GM12801 (cell line): ENCODE data around the gene HPN.

Source experiments
- TF ChIP-seq, protein P1 (sequence below): IDR thresholded peaks from one replicate; pipeline ENCODE4 v1.5.1; 2011; ENCODE audit warnings: control low read depth; ENCODE audit not compliant: insufficient read length; ENCODE audit errors: extremely low read depth

Gene HPN

DNA sequence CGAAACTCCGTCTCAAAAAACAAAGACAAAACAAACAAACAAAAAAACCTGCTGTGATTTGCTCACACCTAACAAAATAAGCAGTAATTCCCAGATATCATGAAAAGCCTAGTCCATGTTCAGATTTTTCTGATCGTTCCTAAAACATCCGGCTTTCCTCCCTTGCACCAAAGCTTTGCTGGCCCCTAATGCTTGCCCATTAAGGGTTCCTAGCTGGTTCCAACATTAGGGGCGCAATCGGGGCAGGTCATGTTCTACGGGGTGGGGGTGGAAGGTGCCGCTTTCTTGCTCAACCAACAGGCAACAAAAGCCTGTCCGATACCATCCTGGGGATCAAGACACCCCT is 48.6 kb downstream of the HPN start:
- TF ChIP-seq, protein P1, sequence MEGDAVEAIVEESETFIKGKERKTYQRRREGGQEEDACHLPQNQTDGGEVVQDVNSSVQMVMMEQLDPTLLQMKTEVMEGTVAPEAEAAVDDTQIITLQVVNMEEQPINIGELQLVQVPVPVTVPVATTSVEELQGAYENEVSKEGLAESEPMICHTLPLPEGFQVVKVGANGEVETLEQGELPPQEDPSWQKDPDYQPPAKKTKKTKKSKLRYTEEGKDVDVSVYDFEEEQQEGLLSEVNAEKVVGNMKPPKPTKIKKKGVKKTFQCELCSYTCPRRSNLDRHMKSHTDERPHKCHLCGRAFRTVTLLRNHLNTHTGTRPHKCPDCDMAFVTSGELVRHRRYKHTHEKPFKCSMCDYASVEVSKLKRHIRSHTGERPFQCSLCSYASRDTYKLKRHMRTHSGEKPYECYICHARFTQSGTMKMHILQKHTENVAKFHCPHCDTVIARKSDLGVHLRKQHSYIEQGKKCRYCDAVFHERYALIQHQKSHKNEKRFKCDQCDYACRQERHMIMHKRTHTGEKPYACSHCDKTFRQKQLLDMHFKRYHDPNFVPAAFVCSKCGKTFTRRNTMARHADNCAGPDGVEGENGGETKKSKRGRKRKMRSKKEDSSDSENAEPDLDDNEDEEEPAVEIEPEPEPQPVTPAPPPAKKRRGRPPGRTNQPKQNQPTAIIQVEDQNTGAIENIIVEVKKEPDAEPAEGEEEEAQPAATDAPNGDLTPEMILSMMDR: no peak

DNA sequence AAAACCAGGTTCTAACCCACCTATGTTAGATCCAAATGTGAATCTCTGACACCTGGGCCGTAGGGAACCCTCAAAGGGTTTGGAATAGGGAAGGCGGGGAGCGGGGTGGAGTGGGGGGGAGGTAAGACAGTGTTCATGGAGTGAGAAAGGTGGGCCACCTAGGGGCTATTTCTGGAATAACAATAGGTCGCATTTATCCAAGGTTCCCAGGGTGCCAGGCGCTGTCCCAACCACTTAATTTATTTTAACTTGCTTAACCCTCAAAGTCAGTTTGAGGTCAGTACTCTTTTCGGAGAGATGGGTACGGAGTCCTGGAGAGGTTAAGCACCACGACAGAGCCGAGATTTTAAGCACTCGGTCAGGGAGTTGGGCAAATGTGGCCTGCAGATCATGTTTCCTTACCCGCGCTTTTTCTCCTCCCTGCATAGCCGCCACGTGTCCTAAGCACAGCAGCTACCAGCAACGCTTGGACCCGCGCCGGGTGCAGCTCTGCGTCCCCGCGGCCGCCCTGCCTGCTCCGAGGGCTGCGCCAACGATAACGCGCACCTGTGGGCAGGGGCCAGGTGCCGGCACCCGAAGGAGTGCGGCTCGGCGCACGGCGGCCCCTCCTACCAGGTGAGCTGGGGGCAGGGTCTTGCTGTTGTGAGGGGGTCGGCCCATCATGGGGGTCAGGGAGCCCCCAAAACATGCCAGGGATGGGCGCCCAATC is 49.1 kb downstream of the HPN start:
- TF ChIP-seq, protein P1: no peak

DNA sequence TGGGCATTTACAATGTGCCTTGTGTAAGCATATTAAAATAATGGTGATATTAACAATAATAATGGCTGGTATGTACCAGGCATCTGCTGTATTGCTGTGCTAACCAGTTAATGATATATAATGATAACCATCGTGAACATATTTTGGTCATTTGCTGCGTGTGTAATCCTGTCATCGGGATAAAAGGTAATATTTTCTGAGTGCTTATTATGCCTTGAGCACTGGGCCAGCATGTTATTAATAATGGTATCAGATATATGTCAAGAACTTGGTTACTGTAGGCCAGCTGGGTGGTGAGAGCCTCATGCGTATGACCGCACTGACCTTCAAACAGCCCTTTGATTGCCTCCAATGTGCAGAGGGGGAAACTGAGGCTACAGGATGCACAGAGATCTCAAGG is 51.9 kb downstream of the HPN start:
- TF ChIP-seq, protein P1: no peak

DNA sequence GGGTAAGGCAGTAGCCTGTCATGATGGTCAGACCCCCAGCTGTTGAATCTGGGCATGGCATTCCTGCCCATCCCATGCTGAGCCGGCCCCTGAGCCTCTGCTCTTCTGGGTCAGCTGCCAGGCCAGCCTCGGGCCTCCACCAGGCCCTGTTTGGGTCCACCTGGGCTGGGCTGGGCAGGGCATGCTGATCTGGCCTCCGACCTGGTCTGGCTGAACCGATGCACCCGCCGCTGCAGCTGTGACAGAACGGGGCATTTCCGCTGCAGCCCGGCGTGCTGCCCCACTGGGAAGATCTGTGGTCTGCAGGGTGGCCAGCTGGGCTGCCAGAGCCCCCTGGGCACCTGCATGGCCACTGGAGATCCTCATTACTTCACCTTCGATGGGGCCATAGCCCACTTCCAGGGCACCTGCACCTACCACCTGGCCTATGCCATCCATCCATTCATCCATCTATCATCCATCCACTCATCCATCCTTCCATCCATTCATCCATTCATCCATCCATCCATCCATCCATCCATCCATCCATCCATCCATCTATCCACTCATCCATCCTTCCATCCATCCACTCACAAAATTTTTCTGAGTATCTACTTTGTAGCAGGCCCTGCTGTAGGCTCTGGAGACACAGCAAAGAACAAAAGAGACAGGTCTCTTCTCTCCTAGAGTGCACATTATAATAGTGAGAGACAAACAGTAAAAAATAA is 52.6 kb downstream of the HPN start:
- TF ChIP-seq, protein P1: no peak

DNA sequence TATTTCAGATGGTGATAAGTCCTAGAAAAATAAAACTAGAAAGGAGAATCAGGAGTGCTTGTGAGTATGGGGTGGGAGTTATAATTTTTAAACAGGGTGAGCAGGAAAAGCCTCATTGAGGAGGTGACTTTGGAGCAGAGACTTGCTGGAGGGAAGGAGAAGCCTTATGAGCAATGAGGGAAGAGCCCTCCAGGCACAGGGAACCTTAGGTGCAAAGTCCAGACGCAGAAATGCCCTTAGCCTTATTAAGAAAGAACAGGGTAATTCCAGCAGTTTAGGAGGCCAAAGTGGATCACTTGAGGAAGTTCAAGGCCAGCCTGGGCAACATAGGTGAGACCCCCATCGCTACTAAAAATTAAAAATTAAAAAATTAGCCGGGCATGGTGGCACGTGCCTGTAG is 53.1 kb downstream of the HPN start:
- TF ChIP-seq, protein P1: no peak

DNA sequence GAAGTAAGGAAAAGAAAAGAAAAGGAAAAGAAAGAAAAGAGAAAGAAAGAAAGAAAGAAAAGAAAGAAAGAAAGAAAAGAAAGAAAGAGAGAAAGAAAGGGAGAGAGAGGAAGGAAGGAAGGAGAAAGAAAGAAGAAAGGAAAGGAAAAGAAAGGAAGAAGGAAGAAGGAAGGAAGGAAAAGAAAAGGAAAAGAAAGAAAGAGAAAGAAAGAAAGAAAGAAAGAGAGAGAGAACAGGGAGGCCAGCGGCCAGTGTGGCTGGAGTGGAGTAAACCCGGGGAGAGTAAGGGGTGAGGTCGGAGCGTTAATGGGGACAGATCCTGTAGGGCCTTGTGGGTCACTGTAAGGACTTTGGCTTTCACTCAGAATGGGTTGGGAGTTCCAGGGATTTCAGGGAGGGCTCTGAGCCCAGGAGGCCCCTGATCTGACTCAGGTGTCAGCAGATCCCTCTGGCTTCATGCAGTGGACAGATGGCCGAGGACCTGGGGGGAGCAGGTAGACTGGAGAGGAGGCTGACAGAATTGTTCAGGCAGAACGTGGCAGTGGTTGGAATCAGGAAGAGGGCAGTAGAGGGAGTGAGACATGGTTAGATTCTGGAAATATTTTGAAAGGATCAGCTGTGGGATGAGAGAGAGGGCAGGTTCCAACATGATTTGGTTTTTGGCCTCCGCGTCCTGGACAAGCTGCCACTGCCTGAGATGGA is 54.3 kb downstream of the HPN start:
- TF ChIP-seq, protein P1: no peak

DNA sequence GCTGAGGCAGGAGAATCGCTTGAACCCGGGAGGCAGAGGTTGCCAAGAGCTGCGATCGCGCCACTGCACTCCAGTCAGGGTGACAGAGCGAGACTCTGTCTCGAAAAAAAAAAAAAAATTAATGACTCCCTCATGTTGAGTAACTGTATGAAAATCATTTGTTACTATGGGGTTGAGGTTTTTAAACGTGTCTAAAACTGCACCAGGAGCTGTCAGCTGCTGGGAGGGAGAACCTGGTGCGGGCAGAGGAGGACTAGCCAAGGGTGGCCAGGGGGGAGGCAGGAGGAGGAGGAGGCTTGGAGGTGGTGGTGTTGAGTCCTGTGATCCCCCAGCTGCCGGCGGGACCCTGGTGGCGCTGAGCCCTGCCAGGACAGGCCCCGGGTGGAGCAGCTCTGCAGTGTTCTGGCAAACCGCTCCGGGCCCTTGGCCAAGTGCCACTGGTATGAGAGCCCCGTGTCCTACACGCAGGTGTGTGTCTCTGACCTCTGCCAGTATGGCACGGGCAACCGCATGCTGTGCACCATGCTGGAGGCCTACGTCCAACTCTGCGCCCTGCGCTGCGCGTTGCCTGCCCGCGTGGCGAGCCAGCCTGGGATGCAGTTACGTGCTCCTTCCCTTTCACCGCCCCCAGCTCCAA is 57.0 kb downstream of the HPN start:
- TF ChIP-seq, protein P1: no peak
